MM.1S (cell line): Measurements from ENCODE around the gene TMEM209.

Experiments
- DNase-seq: peaks from one replicate; pipeline ENCODE4 v3.0.0-alpha.2; 2015
- H2AFZ ChIP-seq: fragments of 300-600 bp; sonication (generic); 2 replicates; pipeline ENCODE4 v1.6.0; 2016; ENCODE audit warnings: antibody characterized with exemption, low read length
- H3F3A ChIP-seq: fragments of 300-600 bp; sonication (generic); 2 replicates; pipeline ENCODE4 v1.6.1; 2016; ENCODE audit warnings: mild to moderate bottlenecking, antibody characterized with exemption, low read length, moderate library complexity, mixed read lengths; ENCODE audit not compliant: insufficient read depth
- H3K27ac ChIP-seq: fragments of 300-600 bp; sonication (generic); 2 replicates; pipeline ENCODE4 v1.5.1; 2016; ENCODE audit warnings: mild to moderate bottlenecking, low read length
- H3K27me3 ChIP-seq: fragments of 300-600 bp; sonication (generic); replicated peaks from 2 replicates; pipeline ENCODE4 v1.6.0; 2016; ENCODE audit warnings: low read length; ENCODE audit not compliant: insufficient read depth
- H3K36me3 ChIP-seq: fragments of 300-600 bp; sonication (generic); replicated peaks from 2 replicates; pipeline ENCODE4 v1.6.1; 2016; ENCODE audit warnings: mild to moderate bottlenecking, low read length, mixed read lengths; ENCODE audit not compliant: insufficient read depth
- H3K4me1 ChIP-seq: fragments of 300-600 bp; sonication (generic); 2 replicates; pipeline ENCODE4 v1.6.1; 2016; ENCODE audit warnings: low read length, mixed read lengths
- H3K4me2 ChIP-seq: fragments of 300-600 bp; sonication (generic); 2 replicates; pipeline ENCODE4 v1.6.0; 2016; ENCODE audit warnings: low read depth, low read length
- H3K4me3 ChIP-seq: fragments of 300-600 bp; sonication (generic); 2 replicates; pipeline ENCODE4 v1.5.1; 2016; ENCODE audit warnings: low read length, mixed read lengths
- H3K79me2 ChIP-seq: fragments of 300-600 bp; sonication (generic); 2 replicates; pipeline ENCODE4 v1.6.1; 2016; ENCODE audit warnings: mixed run types, low read length, mixed read lengths
- H3K9ac ChIP-seq: fragments of 300-600 bp; sonication (generic); 2 replicates; pipeline ENCODE4 v1.6.1; 2016; ENCODE audit warnings: low read length, mixed read lengths
- H3K9me2 ChIP-seq: fragments of 300-600 bp; sonication (generic); replicated peaks from 2 replicates; pipeline ENCODE4 v1.6.1; 2016; ENCODE audit warnings: mild to moderate bottlenecking, low read length, mixed read lengths; ENCODE audit not compliant: insufficient read depth
- H3K9me3 ChIP-seq: fragments of 300-600 bp; sonication (generic); replicated peaks from 2 replicates; pipeline ENCODE4 v1.6.1; 2016; ENCODE audit warnings: mild to moderate bottlenecking, low read length, mixed read lengths; ENCODE audit not compliant: insufficient read depth
- H4K20me1 ChIP-seq: fragments of 300-600 bp; sonication (generic); 2 replicates; pipeline ENCODE4 v1.6.1; 2016; ENCODE audit warnings: mild to moderate bottlenecking, low read length, moderate library complexity, mixed read lengths; ENCODE audit not compliant: insufficient read depth
- CTCF ChIP-seq: fragments of 300-600 bp; sonication (generic); IDR thresholded peaks from 2 replicates; pipeline ENCODE4 v1.5.1; 2016; ENCODE audit warnings: antibody characterized with exemption, low read length, mixed read lengths
- EZH2 ChIP-seq: fragments of 300-600 bp; sonication (generic); optimal IDR thresholded peaks from 2 replicates; pipeline ENCODE3; 2017; ENCODE audit warnings: low read depth, mild to moderate bottlenecking, antibody characterized with exemption, low read length, mixed read lengths
- EZH2phosphoT487 ChIP-seq: fragments of 300-600 bp; sonication (generic); IDR thresholded peaks from 2 replicates; pipeline ENCODE4 v1.6.1; 2018; ENCODE audit warnings: antibody characterized with exemption, low read length

The TMEM209 gene

GRCh38 chr7:130131964-130132875 lies 73.0 kb downstream of the TMEM209 start:
- Histone ChIP-seq H3K9ac (no peak overlapping the region), H3K36me3 (no peaks in the 10 kb centered on the region), H3K4me2 (no peak overlapping the region), H3K27ac (no peak overlapping the region), H3K9me2 (no peaks in the 10 kb centered on the region), H3K27me3 (no peaks in the 10 kb centered on the region), H4K20me1 (no peaks in the 10 kb centered on the region), H3K9me3 (no peaks in the 10 kb centered on the region), H2AFZ (no peak overlapping the region), H3K4me1 (no peaks in the 10 kb centered on the region), H3K4me3 (no peak overlapping the region), H3K79me2 (no peaks in the 10 kb centered on the region), H3F3A (no peaks in the 10 kb centered on the region)
- TF ChIP-seq EZH2phosphoT487 (no peak), CTCF (no peak), EZH2 (no peak)
- DNase-seq: no peak

DNA sequence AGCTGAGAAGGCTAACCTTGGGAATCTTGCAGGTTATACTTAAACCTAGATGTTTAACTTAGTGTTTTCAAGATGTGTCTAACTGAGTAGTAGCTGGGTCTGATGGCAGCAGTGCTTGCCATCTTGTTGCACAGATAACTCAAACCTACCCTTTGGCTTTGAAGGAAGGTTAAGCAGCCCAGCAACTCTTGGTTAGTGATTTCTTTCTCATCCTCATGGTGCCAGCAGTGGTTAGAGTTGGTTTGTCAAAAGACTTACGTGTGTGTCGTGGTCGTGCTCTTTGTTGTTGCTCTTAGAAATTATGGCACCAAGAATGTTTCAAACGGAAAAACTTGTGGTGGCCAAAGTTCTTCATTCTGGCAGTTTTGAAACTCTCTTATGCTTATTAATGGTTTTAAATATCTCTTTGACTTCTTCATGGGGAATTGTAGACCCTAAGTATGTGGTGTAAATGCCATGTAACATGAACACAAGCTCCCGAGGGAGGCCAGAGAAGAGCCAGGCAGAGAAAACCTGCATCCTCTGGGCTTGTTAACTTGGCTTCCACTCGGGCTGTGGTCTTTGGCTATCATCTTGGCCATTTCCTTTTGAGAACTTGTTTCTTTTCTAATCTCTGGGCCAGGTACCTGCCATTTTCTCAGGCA lies 73.9 kb downstream of the TMEM209 start:
- H4K20me1 ChIP-seq: no peaks in the 10 kb centered on the region
- no peaks in the 10 kb centered on the region for H3K79me2 ChIP-seq
- no peak overlapping the region for H3K4me2 ChIP-seq
- H3K9ac ChIP-seq: no peak overlapping the region
- TF ChIP-seq EZH2phosphoT487: no peak
- no peak for TF ChIP-seq CTCF
- H3K9me3 ChIP-seq: no peaks in the 10 kb centered on the region
- no peak overlapping the region for H3K4me3 ChIP-seq
- H3K27ac ChIP-seq: no peak overlapping the region
- H3K4me1 ChIP-seq: no peaks in the 10 kb centered on the region
- no peaks in the 10 kb centered on the region for H3K36me3 ChIP-seq
- no peaks in the 10 kb centered on the region for H3K27me3 ChIP-seq
- H2AFZ ChIP-seq: no peak overlapping the region
- H3K9me2 ChIP-seq: no peaks in the 10 kb centered on the region
- DNase-seq: no peak
- H3F3A ChIP-seq: no peaks in the 10 kb centered on the region

- H3K4me1 ChIP-seq: no peaks in the 10 kb centered on the region
These were observed 76.2 kb downstream of the TMEM209 start for GRCh38 chr7:130129011-130129411.

More at GRCh38 chr7:130129011-130129411, 76.2 kb downstream of the TMEM209 start:
- Histone ChIP-seq H3K79me2 (no peaks in the 10 kb centered on the region), H3K27me3 (no peaks in the 10 kb centered on the region), H3K9me2 (no peaks in the 10 kb centered on the region), H3K4me2 (no peak overlapping the region), H3F3A (no peaks in the 10 kb centered on the region), H3K9me3 (no peaks in the 10 kb centered on the region), H3K27ac (no peak overlapping the region), H3K36me3 (no peaks in the 10 kb centered on the region; the same call in 1 of the 2 replicates), H3K4me3 (no peak overlapping the region), H2AFZ (no peak overlapping the region), H4K20me1 (no peaks in the 10 kb centered on the region), H3K9ac (no peak overlapping the region)
- TF ChIP-seq EZH2 (no peak), EZH2phosphoT487 (no peak), CTCF (no peak)
- DNase-seq: no peak
